ENCODE results near the gene KCNJ2. TPM values are rescaled to one million over a fixed set of nuclear protein-coding genes. Genes with fewer than 3 reads are reported as not detected.

KCNJ2 gene
- total RNA-seq, 4 donors from 2014 or later = 2.7 to 18.0 (median 6.7) TPM

GRCh38 chr17:70158180-70158579, 11.2 kb upstream of the KCNJ2 start:
- no peak for DNase-seq (ENCODE audit: low spot score in 2 of 2)
- H3K27ac ChIP-seq = peak overlapping the region in 2 of 4 donors; percentile 54 to 64
- TF ChIP-seq, protein P1, sequence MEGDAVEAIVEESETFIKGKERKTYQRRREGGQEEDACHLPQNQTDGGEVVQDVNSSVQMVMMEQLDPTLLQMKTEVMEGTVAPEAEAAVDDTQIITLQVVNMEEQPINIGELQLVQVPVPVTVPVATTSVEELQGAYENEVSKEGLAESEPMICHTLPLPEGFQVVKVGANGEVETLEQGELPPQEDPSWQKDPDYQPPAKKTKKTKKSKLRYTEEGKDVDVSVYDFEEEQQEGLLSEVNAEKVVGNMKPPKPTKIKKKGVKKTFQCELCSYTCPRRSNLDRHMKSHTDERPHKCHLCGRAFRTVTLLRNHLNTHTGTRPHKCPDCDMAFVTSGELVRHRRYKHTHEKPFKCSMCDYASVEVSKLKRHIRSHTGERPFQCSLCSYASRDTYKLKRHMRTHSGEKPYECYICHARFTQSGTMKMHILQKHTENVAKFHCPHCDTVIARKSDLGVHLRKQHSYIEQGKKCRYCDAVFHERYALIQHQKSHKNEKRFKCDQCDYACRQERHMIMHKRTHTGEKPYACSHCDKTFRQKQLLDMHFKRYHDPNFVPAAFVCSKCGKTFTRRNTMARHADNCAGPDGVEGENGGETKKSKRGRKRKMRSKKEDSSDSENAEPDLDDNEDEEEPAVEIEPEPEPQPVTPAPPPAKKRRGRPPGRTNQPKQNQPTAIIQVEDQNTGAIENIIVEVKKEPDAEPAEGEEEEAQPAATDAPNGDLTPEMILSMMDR (IDR thresholded peaks at IDR 0.05) = no peak
- TF ChIP-seq POLR2A (IDR thresholded peaks at IDR 0.05) = no peak
- TF ChIP-seq EP300 (IDR thresholded peaks at IDR 0.05) = no peak
- no peaks in the 10 kb centered on the region for H3K36me3 ChIP-seq
- no peak overlapping the region for H3K4me3 ChIP-seq
- no peaks in the 10 kb centered on the region for H3K27me3 ChIP-seq
- WGBS, 2 donors = 57 to 61% methylated on average over 4 of the region's 4 CpGs
- no peaks in the 10 kb centered on the region for H3K9me3 ChIP-seq
- H3K4me1 ChIP-seq = no peaks in the 10 kb centered on the region

- H3K9me3 ChIP-seq = no peaks in the 10 kb centered on the region
- H3K4me1 ChIP-seq = no peaks in the 10 kb centered on the region
- TF ChIP-seq POLR2A (IDR thresholded peaks at IDR 0.05) = no peak
- no peaks in the 10 kb centered on the region for H3K27me3 ChIP-seq
- H3K27ac ChIP-seq = peak overlapping the region in 2 of 4 donors; percentile 54 to 64
- H3K4me3 ChIP-seq = no peak overlapping the region
- no peaks in the 10 kb centered on the region for H3K36me3 ChIP-seq
- 48 to 57% methylated on average over 6 of the region's 6 CpGs for WGBS, 2 donors
- DNase-seq (ENCODE audit: low spot score in 2 of 2) = no peak
Observed at GRCh38 chr17:70158591-70158990, 10.7 kb upstream of the KCNJ2 start.

DNA sequence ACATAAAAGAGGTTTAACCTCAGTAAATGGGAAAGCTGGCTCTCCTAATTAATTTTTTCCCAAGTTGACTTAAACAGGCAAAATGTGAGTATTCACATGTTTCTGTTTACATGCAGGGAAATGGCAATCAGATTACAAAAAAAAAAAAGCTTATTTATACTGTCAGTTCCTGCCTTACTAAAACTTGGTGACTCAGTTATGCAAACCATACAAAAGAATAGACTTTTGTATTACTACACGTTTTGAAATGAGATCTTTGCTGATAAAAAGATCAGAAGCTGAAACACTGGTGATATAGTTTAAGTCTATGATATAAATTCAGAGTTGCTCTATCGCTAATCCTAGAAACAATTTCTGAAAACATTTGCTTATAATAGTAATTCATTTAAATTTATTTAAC, 9.4 kb upstream of the KCNJ2 start:
- Histone ChIP-seq H3K27me3 (no peaks in the 10 kb centered on the region), H3K4me3 (no peak overlapping the region), H3K36me3 (no peaks in the 10 kb centered on the region), H3K27ac (no peak overlapping the region), H3K4me1 (no peaks in the 10 kb centered on the region), H3K9me3 (no peaks in the 10 kb centered on the region)
- TF ChIP-seq POLR2A (IDR thresholded peaks at IDR 0.05) (no peak), EP300 (IDR thresholded peaks at IDR 0.05) (no peak)
- TF ChIP-seq, protein P1 (IDR thresholded peaks at IDR 0.05) = no peak
- DNase-seq (ENCODE audit: low spot score in 2 of 2) = no peak
- WGBS, 2 donors = 53 to 61% methylated on average over 2 of the region's 2 CpGs

GRCh38 chr17:70161519-70161918, 7.8 kb upstream of the KCNJ2 start:
- no peak overlapping the region for H3K4me3 ChIP-seq
- no peaks in the 10 kb centered on the region for H3K9me3 ChIP-seq
- H3K27ac ChIP-seq = no peak overlapping the region
- no peaks in the 10 kb centered on the region for H3K4me1 ChIP-seq
- TF ChIP-seq, protein P1 (IDR thresholded peaks at IDR 0.05) = no peak
- TF ChIP-seq EP300 (IDR thresholded peaks at IDR 0.05) (no peak), POLR2A (IDR thresholded peaks at IDR 0.05) (no peak)
- no peak for DNase-seq (ENCODE audit: low spot score in 2 of 2)
- no peaks in the 10 kb centered on the region for H3K27me3 ChIP-seq
- 79 to 95% methylated on average over 1 of the region's 1 CpG for WGBS, 2 donors
- no peaks in the 10 kb centered on the region for H3K36me3 ChIP-seq

DNA sequence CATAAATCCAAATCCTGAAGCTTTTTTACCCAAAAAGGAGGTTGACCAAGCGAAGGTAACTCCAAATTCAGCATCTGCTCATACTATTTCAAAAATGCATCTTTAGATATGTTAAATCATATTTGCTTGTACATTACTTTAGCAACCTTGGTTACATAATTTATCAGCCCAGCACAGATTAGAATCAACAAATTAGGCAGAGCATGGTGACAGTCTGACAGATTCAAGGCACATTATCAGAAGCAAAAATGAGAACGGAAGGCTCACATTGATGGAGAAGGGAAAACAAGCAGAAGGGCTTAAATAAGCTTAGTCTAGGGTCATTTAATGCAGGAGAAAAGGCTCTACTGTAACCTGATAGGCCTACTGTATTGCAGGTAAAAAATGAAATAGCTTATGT, 3.9 kb upstream of the KCNJ2 start:
- Histone ChIP-seq H3K36me3 (no peaks in the 10 kb centered on the region), H3K4me3 (no peak overlapping the region), H3K27ac (no peak overlapping the region), H3K9me3 (no peaks in the 10 kb centered on the region), H3K4me1 (peaks cover 0 to 14% (median 2%) of the 10 kb centered on the region in 4 donors), H3K27me3 (peaks cover 0 to 2% of the 10 kb centered on the region in 2 donors)
- no peak for DNase-seq (ENCODE audit: low spot score in 2 of 2)
- 92 to 94% methylated on average over 2 of the region's 2 CpGs for WGBS, 2 donors
- no peak for TF ChIP-seq POLR2A (IDR thresholded peaks at IDR 0.05)
- TF ChIP-seq, protein P1 (IDR thresholded peaks at IDR 0.05) = no peak
- TF ChIP-seq EP300 (IDR thresholded peaks at IDR 0.05) = no peak

DNA sequence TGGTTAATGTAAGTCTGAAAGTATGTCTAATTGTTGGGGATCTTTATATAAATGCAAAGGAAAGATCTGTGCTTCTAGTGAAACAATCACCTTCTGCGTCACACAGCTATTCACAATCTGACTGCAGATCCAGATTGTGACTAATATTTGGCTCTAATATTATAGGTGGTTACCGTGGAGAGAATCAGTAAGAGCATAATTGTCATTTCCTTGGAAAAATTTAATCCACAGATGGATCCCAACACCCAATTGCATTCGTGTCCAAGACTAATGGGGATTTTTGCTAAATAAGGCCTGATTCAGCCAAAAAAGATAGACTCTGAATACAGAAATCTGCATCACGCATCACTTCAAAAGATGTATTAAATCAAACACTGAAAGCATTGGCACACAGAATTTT, 2.7 kb upstream of the KCNJ2 start:
- no peak for DNase-seq (ENCODE audit: low spot score in 2 of 2)
- Histone ChIP-seq H3K4me3 (no peak overlapping the region), H3K9me3 (no peaks in the 10 kb centered on the region), H3K36me3 (no peaks in the 10 kb centered on the region), H3K27ac (no peak overlapping the region), H3K27me3 (peaks cover 0 to 11% of the 10 kb centered on the region in 2 donors), H3K4me1 (peaks cover 0 to 22% (median 2%) of the 10 kb centered on the region in 4 donors)
- TF ChIP-seq, protein P1 (IDR thresholded peaks at IDR 0.05) = no peak
- TF ChIP-seq EP300 (IDR thresholded peaks at IDR 0.05) = no peak
- TF ChIP-seq POLR2A (IDR thresholded peaks at IDR 0.05) = no peak
- 83 to 92% methylated on average over 4 of the region's 4 CpGs for WGBS, 2 donors

Data from tibial nerve (tissue), 4 donors.